GM23338 (cell line): ENCODE measurements around the gene PKNOX2. TPM values are rescaled to one million over a fixed set of nuclear protein-coding genes. Genes with fewer than 3 reads are reported as not detected.

ENCODE experiments used
- ATAC-seq: fragments of 200-7000 bp; cut with Tn5 transposase; 3 replicates; pipeline ENCODE4 v1.9.1; 2020
- DNase-seq: peaks from one replicate; pipeline ENCODE4 v3.0.0-alpha.2; 2015; ENCODE audit warnings: low spot score
- H2AFZ ChIP-seq: fragments of 200-600 bp; sonication (generic); 2 replicates; pipeline ENCODE4 v1.8.0; 2016; ENCODE audit warnings: antibody characterized with exemption, mild to moderate bottlenecking, moderate library complexity
- H3F3A ChIP-seq: fragments of 200-600 bp; sonication (generic); replicated peaks from 2 replicates; pipeline ENCODE4 v1.8.0; 2017; ENCODE audit warnings: antibody characterized with exemption, mixed run types, low read depth
- H3K27ac ChIP-seq: fragments of 200-600 bp; sonication (generic); 2 replicates; pipeline ENCODE4 v1.6.1; 2016; ENCODE audit warnings: low read depth
- H3K27me3 ChIP-seq: fragments of 200-600 bp; sonication (generic); 2 replicates; pipeline ENCODE4 v1.8.0; 2016; ENCODE audit warnings: mild to moderate bottlenecking, mixed run types, moderate library complexity; ENCODE audit not compliant: insufficient read depth
- H3K36me3 ChIP-seq: fragments of 200-600 bp; sonication (generic); 2 replicates; pipeline ENCODE4 v1.8.0; 2016; ENCODE audit warnings: mild to moderate bottlenecking; ENCODE audit not compliant: insufficient read depth
- H3K4me1 ChIP-seq: fragments of 200-600 bp; sonication (generic); 2 replicates; pipeline ENCODE4 v1.8.0; 2016; ENCODE audit warnings: mild to moderate bottlenecking, moderate library complexity; ENCODE audit not compliant: insufficient read depth
- H3K4me2 ChIP-seq: fragments of 200-600 bp; sonication (generic); 2 replicates; pipeline ENCODE4 v1.7.1; 2017; ENCODE audit warnings: mixed run types
- H3K4me3 ChIP-seq: fragments of 200-600 bp; sonication (generic); 2 replicates; pipeline ENCODE4 v1.6.1; 2016; ENCODE audit warnings: mixed run types
- H3K79me2 ChIP-seq: fragments of 200-600 bp; sonication (generic); replicated peaks from 2 replicates; pipeline ENCODE4 v1.8.0; 2017; ENCODE audit warnings: mild to moderate bottlenecking; ENCODE audit not compliant: insufficient read depth
- H3K9me2 ChIP-seq: fragments of 200-600 bp; sonication (generic); 2 replicates; pipeline ENCODE4 v1.8.0; 2017; ENCODE audit not compliant: insufficient read depth
- H4K20me1 ChIP-seq: fragments of 200-600 bp; sonication (generic); replicated peaks from 2 replicates; pipeline ENCODE4 v1.8.0; 2017; ENCODE audit warnings: mild to moderate bottlenecking; ENCODE audit not compliant: insufficient read depth
- H3K27ac Mint-ChIP-seq: 2 replicates; pipeline ENCODE4 v1.8.0; 2020; ENCODE audit warnings: inconsistent platforms, mild to moderate bottlenecking, moderate library complexity, mixed read lengths
- H3K27me3 Mint-ChIP-seq: 3 replicates; pipeline ENCODE4 v1.8.0; 2022; ENCODE audit warnings: low read depth, mild to moderate bottlenecking, moderate library complexity, mixed read lengths, inconsistent platforms; ENCODE audit not compliant: insufficient read depth, poor library complexity
- H3K36me3 Mint-ChIP-seq: 3 replicates; pipeline ENCODE4 v1.8.0; 2021; ENCODE audit warnings: low read depth, mild to moderate bottlenecking, inconsistent platforms, moderate library complexity, mixed read lengths
- H3K4me1 Mint-ChIP-seq: 3 replicates; pipeline ENCODE4 v1.8.0; 2020; ENCODE audit warnings: mild to moderate bottlenecking, inconsistent platforms, mixed read lengths
- H3K4me3 Mint-ChIP-seq: 3 replicates; pipeline ENCODE4 v1.8.0; 2021; ENCODE audit warnings: moderate library complexity, mild to moderate bottlenecking, inconsistent platforms, mixed read lengths
- H3K9me3 Mint-ChIP-seq: 3 replicates; pipeline ENCODE4 v1.8.0; 2020; ENCODE audit warnings: moderate library complexity, mild to moderate bottlenecking, inconsistent platforms, mixed read lengths
- CREB1 ChIP-seq: fragments of 250-450 bp; sonication (Bioruptor Pico); IDR thresholded peaks from 2 replicates; pipeline ENCODE4 v1.5.0; 2020; ENCODE audit warnings: low read depth, mild to moderate bottlenecking, moderate library complexity
- EZH2 ChIP-seq: fragments of 200-600 bp; sonication (generic); IDR thresholded peaks from one replicate; pipeline ENCODE4 v1.8.0; 2017; ENCODE audit warnings: antibody characterized with exemption, mild to moderate bottlenecking, low read depth; ENCODE audit not compliant: unreplicated experiment
- EZH2phosphoT487 ChIP-seq: fragments of 200-600 bp; sonication (generic); IDR thresholded peaks from one replicate; pipeline ENCODE4 v1.8.1; 2018; ENCODE audit warnings: antibody characterized with exemption; ENCODE audit not compliant: unreplicated experiment
- JUNB ChIP-seq: IDR thresholded peaks from one replicate; pipeline ENCODE4 v1.6.1; 2016; ENCODE audit warnings: antibody characterized with exemption; ENCODE audit not compliant: unreplicated experiment
- NANOG ChIP-seq: IDR thresholded peaks from 2 replicates; pipeline ENCODE4 v1.6.1; 2016; ENCODE audit warnings: antibody characterized with exemption, borderline replicate concordance
- POLR2AphosphoS5 ChIP-seq: IDR thresholded peaks from 2 replicates; pipeline ENCODE4 v1.6.1; 2016; ENCODE audit warnings: antibody characterized with exemption, low read depth
- STAT1 ChIP-seq: IDR thresholded peaks from one replicate; pipeline ENCODE4 v1.6.1; 2016; ENCODE audit warnings: antibody characterized with exemption; ENCODE audit not compliant: unreplicated experiment
- ZNF114 ChIP-seq: fragments of 250-450 bp; sonication (Bioruptor Pico); IDR thresholded peaks from 2 replicates; pipeline ENCODE4 v1.5.0; 2020; ENCODE audit warnings: mild to moderate bottlenecking, moderate library complexity
- ZNF331 ChIP-seq: fragments of 250-450 bp; sonication (Bioruptor Pico); IDR thresholded peaks from 2 replicates; pipeline ENCODE4 v1.5.0; 2020; ENCODE audit warnings: low read depth, mild to moderate bottlenecking, moderate library complexity
- polyA plus RNA-seq: library from polyadenylated mRNA; unstranded; fragments of >200 nt; fragmentation: Nextera tagmentation; extraction: Ambion mirVana; gene quantifications from 2 replicates; pipeline ENCODE4 v1.2.1, GENCODE V29; 2016
- total RNA-seq: library from RNA; depleted of rRNA; stranded (reverse); fragments of >200 nt; shearing (Covaris generic); gene quantifications from 2 replicates; pipeline ENCODE4 v1.2.3, GENCODE V29; 2014
- TF ChIP-seq, protein P1 (sequence below): IDR thresholded peaks from 2 replicates; pipeline ENCODE4 v1.6.1; 2016; ENCODE audit warnings: antibody characterized with exemption
- TF ChIP-seq, protein P2 (sequence below): fragments of 250-450 bp; sonication (Bioruptor Pico); IDR thresholded peaks from 2 replicates; pipeline ENCODE4 v1.5.0; 2020; ENCODE audit warnings: mild to moderate bottlenecking, moderate library complexity
- TF ChIP-seq, protein P3 (sequence below): IDR thresholded peaks from one replicate; pipeline ENCODE4 v1.6.1; 2018; ENCODE audit warnings: antibody characterized with exemption; ENCODE audit not compliant: unreplicated experiment
- TF ChIP-seq, protein P4 (sequence below), 2 experiments: fragments of 200-600 bp in 1 of 2; sonication (generic) in 1 of 2; conservative IDR thresholded peaks; 2 replicates each; pipeline versions ENCODE4 v1.5.1 to v1.6.1; 2016 to 2017; ENCODE audit warnings: antibody characterized with exemption in 2 of 2, low read depth in 2 of 2, mild to moderate bottlenecking in 2 of 2, moderate library complexity in 1 of 2

The PKNOX2 gene
- total and polyA plus RNA-seq, 2 experiments from 2014 or later = 0.42 to 0.83 TPM

DNA sequence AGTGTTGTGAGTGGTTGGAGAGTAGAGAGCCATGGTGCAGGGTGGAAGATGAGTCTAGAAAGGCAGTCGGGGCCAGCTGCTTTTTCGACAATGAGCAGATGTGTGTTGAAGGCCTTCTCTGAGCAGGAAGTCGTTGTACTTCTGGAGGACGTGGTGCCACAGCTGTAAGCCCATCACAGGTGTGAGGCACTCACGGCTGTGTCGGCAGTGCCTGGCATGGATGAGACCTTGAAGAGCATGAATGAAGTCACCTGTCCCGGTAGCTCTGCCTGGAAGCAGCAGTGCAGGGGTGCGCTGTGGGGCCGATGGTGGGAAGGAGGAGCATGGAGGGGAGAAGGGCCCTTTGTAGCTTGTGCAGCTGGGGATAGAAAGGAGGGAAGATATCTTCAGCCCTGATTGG lies 165.2 kb downstream of the PKNOX2 start:
- no peak overlapping the region for H2AFZ ChIP-seq
- no peak for DNase-seq
- no peak for ATAC-seq
- H3K4me2 ChIP-seq = no peak overlapping the region
- Mint-ChIP-seq H3K27me3 (peaks cover 13% of the 10 kb centered on the region), H3K27ac (no peak overlapping the region), H3K9me3 (no peaks in the 10 kb centered on the region), H3K4me3 (no peak overlapping the region), H3K36me3 (no peaks in the 10 kb centered on the region; the same call in 2 of the 3 replicates), H3K4me1 (peaks cover 26% of the 10 kb centered on the region)
- H3K4me1 ChIP-seq = no peaks in the 10 kb centered on the region; the same call in 1 of the 2 replicates
- H3K27ac ChIP-seq = no peak overlapping the region
- no peaks in the 10 kb centered on the region; the same call in 1 of the 2 replicates for H3K9me2 ChIP-seq
- no peaks in the 10 kb centered on the region for H3K79me2 ChIP-seq
- TF ChIP-seq EZH2 = no peak
- TF ChIP-seq, protein P1, sequence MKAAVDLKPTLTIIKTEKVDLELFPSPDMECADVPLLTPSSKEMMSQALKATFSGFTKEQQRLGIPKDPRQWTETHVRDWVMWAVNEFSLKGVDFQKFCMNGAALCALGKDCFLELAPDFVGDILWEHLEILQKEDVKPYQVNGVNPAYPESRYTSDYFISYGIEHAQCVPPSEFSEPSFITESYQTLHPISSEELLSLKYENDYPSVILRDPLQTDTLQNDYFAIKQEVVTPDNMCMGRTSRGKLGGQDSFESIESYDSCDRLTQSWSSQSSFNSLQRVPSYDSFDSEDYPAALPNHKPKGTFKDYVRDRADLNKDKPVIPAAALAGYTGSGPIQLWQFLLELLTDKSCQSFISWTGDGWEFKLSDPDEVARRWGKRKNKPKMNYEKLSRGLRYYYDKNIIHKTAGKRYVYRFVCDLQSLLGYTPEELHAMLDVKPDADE = no peak
- TF ChIP-seq EZH2phosphoT487 = no peak
- TF ChIP-seq, protein P2, sequence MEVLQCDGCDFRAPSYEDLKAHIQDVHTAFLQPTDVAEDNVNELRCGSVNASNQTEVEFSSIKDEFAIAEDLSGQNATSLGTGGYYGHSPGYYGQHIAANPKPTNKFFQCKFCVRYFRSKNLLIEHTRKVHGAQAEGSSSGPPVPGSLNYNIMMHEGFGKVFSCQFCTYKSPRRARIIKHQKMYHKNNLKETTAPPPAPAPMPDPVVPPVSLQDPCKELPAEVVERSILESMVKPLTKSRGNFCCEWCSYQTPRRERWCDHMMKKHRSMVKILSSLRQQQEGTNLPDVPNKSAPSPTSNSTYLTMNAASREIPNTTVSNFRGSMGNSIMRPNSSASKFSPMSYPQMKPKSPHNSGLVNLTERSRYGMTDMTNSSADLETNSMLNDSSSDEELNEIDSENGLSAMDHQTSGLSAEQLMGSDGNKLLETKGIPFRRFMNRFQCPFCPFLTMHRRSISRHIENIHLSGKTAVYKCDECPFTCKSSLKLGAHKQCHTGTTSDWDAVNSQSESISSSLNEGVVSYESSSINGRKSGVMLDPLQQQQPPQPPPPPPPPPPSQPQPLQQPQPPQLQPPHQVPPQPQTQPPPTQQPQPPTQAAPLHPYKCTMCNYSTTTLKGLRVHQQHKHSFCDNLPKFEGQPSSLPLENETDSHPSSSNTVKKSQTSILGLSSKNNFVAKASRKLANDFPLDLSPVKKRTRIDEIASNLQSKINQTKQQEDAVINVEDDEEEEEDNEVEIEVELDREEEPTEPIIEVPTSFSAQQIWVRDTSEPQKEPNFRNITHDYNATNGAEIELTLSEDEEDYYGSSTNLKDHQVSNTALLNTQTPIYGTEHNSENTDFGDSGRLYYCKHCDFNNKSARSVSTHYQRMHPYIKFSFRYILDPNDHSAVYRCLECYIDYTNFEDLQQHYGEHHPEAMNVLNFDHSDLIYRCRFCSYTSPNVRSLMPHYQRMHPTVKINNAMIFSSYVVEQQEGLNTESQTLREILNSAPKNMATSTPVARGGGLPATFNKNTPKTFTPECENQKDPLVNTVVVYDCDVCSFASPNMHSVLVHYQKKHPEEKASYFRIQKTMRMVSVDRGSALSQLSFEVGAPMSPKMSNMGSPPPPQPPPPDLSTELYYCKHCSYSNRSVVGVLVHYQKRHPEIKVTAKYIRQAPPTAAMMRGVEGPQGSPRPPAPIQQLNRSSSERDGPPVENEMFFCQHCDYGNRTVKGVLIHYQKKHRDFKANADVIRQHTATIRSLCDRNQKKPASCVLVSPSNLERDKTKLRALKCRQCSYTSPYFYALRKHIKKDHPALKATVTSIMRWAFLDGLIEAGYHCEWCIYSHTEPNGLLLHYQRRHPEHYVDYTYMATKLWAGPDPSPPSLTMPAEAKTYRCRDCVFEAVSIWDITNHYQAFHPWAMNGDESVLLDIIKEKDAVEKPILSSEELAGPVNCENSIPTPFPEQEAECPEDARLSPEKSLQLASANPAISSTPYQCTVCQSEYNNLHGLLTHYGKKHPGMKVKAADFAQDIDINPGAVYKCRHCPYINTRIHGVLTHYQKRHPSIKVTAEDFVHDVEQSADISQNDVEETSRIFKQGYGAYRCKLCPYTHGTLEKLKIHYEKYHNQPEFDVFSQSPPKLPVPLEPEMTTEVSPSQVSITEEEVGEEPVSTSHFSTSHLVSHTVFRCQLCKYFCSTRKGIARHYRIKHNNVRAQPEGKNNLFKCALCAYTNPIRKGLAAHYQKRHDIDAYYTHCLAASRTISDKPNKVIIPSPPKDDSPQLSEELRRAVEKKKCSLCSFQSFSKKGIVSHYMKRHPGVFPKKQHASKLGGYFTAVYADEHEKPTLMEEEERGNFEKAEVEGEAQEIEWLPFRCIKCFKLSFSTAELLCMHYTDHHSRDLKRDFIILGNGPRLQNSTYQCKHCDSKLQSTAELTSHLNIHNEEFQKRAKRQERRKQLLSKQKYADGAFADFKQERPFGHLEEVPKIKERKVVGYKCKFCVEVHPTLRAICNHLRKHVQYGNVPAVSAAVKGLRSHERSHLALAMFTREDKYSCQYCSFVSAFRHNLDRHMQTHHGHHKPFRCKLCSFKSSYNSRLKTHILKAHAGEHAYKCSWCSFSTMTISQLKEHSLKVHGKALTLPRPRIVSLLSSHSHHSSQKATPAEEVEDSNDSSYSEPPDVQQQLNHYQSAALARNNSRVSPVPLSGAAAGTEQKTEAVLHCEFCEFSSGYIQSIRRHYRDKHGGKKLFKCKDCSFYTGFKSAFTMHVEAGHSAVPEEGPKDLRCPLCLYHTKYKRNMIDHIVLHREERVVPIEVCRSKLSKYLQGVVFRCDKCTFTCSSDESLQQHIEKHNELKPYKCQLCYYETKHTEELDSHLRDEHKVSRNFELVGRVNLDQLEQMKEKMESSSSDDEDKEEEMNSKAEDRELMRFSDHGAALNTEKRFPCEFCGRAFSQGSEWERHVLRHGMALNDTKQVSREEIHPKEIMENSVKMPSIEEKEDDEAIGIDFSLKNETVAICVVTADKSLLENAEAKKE (CRISPR knock-in tag) = no peak
- TF ChIP-seq, protein P3, sequence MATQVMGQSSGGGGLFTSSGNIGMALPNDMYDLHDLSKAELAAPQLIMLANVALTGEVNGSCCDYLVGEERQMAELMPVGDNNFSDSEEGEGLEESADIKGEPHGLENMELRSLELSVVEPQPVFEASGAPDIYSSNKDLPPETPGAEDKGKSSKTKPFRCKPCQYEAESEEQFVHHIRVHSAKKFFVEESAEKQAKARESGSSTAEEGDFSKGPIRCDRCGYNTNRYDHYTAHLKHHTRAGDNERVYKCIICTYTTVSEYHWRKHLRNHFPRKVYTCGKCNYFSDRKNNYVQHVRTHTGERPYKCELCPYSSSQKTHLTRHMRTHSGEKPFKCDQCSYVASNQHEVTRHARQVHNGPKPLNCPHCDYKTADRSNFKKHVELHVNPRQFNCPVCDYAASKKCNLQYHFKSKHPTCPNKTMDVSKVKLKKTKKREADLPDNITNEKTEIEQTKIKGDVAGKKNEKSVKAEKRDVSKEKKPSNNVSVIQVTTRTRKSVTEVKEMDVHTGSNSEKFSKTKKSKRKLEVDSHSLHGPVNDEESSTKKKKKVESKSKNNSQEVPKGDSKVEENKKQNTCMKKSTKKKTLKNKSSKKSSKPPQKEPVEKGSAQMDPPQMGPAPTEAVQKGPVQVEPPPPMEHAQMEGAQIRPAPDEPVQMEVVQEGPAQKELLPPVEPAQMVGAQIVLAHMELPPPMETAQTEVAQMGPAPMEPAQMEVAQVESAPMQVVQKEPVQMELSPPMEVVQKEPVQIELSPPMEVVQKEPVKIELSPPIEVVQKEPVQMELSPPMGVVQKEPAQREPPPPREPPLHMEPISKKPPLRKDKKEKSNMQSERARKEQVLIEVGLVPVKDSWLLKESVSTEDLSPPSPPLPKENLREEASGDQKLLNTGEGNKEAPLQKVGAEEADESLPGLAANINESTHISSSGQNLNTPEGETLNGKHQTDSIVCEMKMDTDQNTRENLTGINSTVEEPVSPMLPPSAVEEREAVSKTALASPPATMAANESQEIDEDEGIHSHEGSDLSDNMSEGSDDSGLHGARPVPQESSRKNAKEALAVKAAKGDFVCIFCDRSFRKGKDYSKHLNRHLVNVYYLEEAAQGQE = no peak
- no peak for TF ChIP-seq ZNF114 (CRISPR knock-in tag)
- TF ChIP-seq JUNB = no peak
- no peak for TF ChIP-seq POLR2AphosphoS5
- TF ChIP-seq, protein P4, sequence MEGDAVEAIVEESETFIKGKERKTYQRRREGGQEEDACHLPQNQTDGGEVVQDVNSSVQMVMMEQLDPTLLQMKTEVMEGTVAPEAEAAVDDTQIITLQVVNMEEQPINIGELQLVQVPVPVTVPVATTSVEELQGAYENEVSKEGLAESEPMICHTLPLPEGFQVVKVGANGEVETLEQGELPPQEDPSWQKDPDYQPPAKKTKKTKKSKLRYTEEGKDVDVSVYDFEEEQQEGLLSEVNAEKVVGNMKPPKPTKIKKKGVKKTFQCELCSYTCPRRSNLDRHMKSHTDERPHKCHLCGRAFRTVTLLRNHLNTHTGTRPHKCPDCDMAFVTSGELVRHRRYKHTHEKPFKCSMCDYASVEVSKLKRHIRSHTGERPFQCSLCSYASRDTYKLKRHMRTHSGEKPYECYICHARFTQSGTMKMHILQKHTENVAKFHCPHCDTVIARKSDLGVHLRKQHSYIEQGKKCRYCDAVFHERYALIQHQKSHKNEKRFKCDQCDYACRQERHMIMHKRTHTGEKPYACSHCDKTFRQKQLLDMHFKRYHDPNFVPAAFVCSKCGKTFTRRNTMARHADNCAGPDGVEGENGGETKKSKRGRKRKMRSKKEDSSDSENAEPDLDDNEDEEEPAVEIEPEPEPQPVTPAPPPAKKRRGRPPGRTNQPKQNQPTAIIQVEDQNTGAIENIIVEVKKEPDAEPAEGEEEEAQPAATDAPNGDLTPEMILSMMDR (conservative IDR thresholded peaks at IDR 0.05; ENCODE audit: low read depth in 2 of 2) = no peak
- TF ChIP-seq ZNF331 = no peak
- TF ChIP-seq NANOG = no peak
- no peak for TF ChIP-seq CREB1 (CRISPR knock-in tag)
- no peak for TF ChIP-seq STAT1
- no peak overlapping the region for H3K4me3 ChIP-seq
- no peaks in the 10 kb centered on the region for H3F3A ChIP-seq
- H3K27me3 ChIP-seq = no peaks in the 10 kb centered on the region
- H3K36me3 ChIP-seq = no peaks in the 10 kb centered on the region
- no peaks in the 10 kb centered on the region for H4K20me1 ChIP-seq
